SK-N-SH (cell line): ENCODE data around the gene STAC. TPM values are rescaled to one million over a fixed set of nuclear protein-coding genes. Genes with fewer than 3 reads are reported as not detected.

Source experiments
- CTCF ChIA-PET: fragments of 300-600, 350-600 bp; formaldehyde crosslinking; extraction: SDS; loops from one replicate; lab custom pipeline; 2021; lab: Yijun Ruan, JAX
- POLR2A ChIA-PET: fragments of 350-600 bp; sonication (Branson Sonifier 250); formaldehyde crosslinking; extraction: SDS; loops from one replicate; lab custom pipeline; 2020; ENCODE audit warnings: antibody characterized with exemption, inconsistent platforms; lab: Yijun Ruan, JAX
- DNase-seq: peaks from one replicate; pipeline ENCODE4 v3.0.0; 2012
- H2AFZ ChIP-seq: fragments of 200-600 bp; sonication (generic); 2 replicates; pipeline ENCODE4 v1.8.1; 2016; ENCODE audit warnings: antibody characterized with exemption, mild to moderate bottlenecking, low read depth
- H3F3A ChIP-seq: fragments of 200-600 bp; sonication (generic); replicated peaks from 2 replicates; pipeline ENCODE3; 2016; ENCODE audit warnings: antibody characterized with exemption, mild to moderate bottlenecking; ENCODE audit not compliant: insufficient read depth
- H3K27ac ChIP-seq, 2 experiments: fragments of 200-500 bp in 1 of 2; fragments of 200-600 bp in 1 of 2; sonication (Bioruptor generic) in 1 of 2; sonication (generic), shearing (Covaris generic) in 1 of 2; 2 replicates each; pipeline versions ENCODE4 v1.5.1 to v1.6.1; 2014 to 2016; ENCODE audit warnings: low read depth in 2 of 2, inconsistent platforms in 1 of 2, low read length in 1 of 2, mild to moderate bottlenecking in 1 of 2, mixed read lengths in 1 of 2
- H3K27me3 ChIP-seq: fragments of 200-600 bp; sonication (generic), shearing (Covaris generic); 2 replicates; pipeline ENCODE4 v1.6.1; 2016; ENCODE audit warnings: mixed run types; ENCODE audit not compliant: insufficient read depth
- H3K36me3 ChIP-seq, 2 experiments: fragments of 200-500 bp in 1 of 2; fragments of 200-600 bp in 1 of 2; sonication (Bioruptor generic) in 1 of 2; sonication (generic) in 1 of 2; replicated peaks in 1 of 2; 2 replicates each; pipeline versions ENCODE3 to v1.5.1; 2014 to 2016; ENCODE audit warnings: low read length in 1 of 2, mild to moderate bottlenecking in 1 of 2; ENCODE audit not compliant: insufficient read depth in 2 of 2, control insufficient read depth in 1 of 2
- H3K4me1 ChIP-seq, 2 experiments: fragments of 200-500 bp in 1 of 2; fragments of 200-600 bp in 1 of 2; sonication (Bioruptor generic) in 1 of 2; sonication (generic), shearing (Covaris generic) in 1 of 2; 2 replicates each; pipeline versions ENCODE4 v1.5.1 to v1.6.1; 2014 to 2016; ENCODE audit warnings: low read depth in 1 of 2, low read length in 1 of 2, mixed run types in 1 of 2; ENCODE audit not compliant: insufficient read depth in 2 of 2, control insufficient read depth in 1 of 2
- H3K4me2 ChIP-seq: fragments of 200-600 bp; sonication (generic), shearing (Covaris generic); 2 replicates; pipeline ENCODE4 v1.6.1; 2017; ENCODE audit warnings: mixed run types
- H3K4me3 ChIP-seq, 2 experiments: fragments of 200-500 bp in 1 of 2; fragments of 200-600 bp in 1 of 2; sonication (Bioruptor generic) in 1 of 2; sonication (generic), shearing (Covaris generic) in 1 of 2; 2 replicates each; pipeline versions ENCODE4 v1.5.1 to v1.8.1; 2014 to 2016; ENCODE audit warnings: low read depth in 2 of 2, inconsistent platforms in 1 of 2, low read length in 1 of 2, mild to moderate bottlenecking in 1 of 2, mixed read lengths in 1 of 2, moderate library complexity in 1 of 2
- H3K79me2 ChIP-seq: fragments of 200-600 bp; sonication (generic); 2 replicates; pipeline ENCODE4 v1.8.1; 2017; ENCODE audit warnings: mild to moderate bottlenecking; ENCODE audit not compliant: insufficient read depth
- H3K9ac ChIP-seq: fragments of 200-600 bp; sonication (generic); 2 replicates; pipeline ENCODE4 v1.6.1; 2017; ENCODE audit warnings: mixed run types
- H3K9me2 ChIP-seq: fragments of 200-600 bp; sonication (generic); 2 replicates; pipeline ENCODE4 v1.6.1; 2017; ENCODE audit warnings: mixed run types
- H3K9me3 ChIP-seq: fragments of 200-600 bp; sonication (generic); 2 replicates; pipeline ENCODE4 v1.6.1; 2017; ENCODE audit warnings: mixed run types, mild to moderate bottlenecking, moderate library complexity
- H4K20me1 ChIP-seq: fragments of 200-600 bp; sonication (generic); 2 replicates; pipeline ENCODE4 v1.6.1; 2017; ENCODE audit warnings: mild to moderate bottlenecking, mixed run types; ENCODE audit not compliant: insufficient read depth
- ELF1 ChIP-seq: IDR thresholded peaks from 2 replicates; pipeline ENCODE4 v1.4.0; 2012
- EP300 ChIP-seq, 2 experiments: IDR thresholded peaks; 2 replicates each; pipeline versions ENCODE4 v1.4.0 to v1.6.1; 2012; ENCODE audit warnings: borderline replicate concordance in 1 of 2, low read depth in 1 of 2, low read length in 1 of 2
- EZH2phosphoT487 ChIP-seq: fragments of 200-600 bp; sonication (generic); IDR thresholded peaks from 2 replicates; pipeline ENCODE4 v1.6.1; 2017; ENCODE audit warnings: low read depth, mixed run types, mild to moderate bottlenecking, antibody characterized with exemption, moderate library complexity, borderline replicate concordance
- FOSL2 ChIP-seq: IDR thresholded peaks from 2 replicates; pipeline ENCODE4 v1.4.0; 2012; ENCODE audit warnings: low read depth, mild to moderate bottlenecking, moderate library complexity, borderline replicate concordance
- FOXJ3 ChIP-seq: sonication (generic); formaldehyde crosslinking; IDR thresholded peaks from 2 replicates; pipeline ENCODE4 v1.5.1; 2020; ENCODE audit warnings: mild to moderate bottlenecking, missing genetic modification reagents
- GATA2 ChIP-seq: sonication (generic); formaldehyde crosslinking; IDR thresholded peaks from 2 replicates; pipeline ENCODE4 v1.5.0; 2020; ENCODE audit warnings: mild to moderate bottlenecking, missing genetic modification reagents
- JUND ChIP-seq: IDR thresholded peaks from 2 replicates; pipeline ENCODE4 v1.4.0; 2012
- MXI1 ChIP-seq: IDR thresholded peaks from 2 replicates; pipeline ENCODE4 v1.6.1; 2012; ENCODE audit warnings: mild to moderate bottlenecking, low read depth, low read length, improper control_type of control experiment
- NFIC ChIP-seq: IDR thresholded peaks from 2 replicates; pipeline ENCODE4 v1.4.0; 2012; ENCODE audit warnings: borderline replicate concordance
- RCOR1 ChIP-seq: fragments of 150-350 bp; IDR thresholded peaks from 2 replicates; pipeline ENCODE4 v1.6.1; 2017; ENCODE audit warnings: antibody characterized with exemption, low read length
- RXRA ChIP-seq: IDR thresholded peaks from 2 replicates; pipeline ENCODE4 v1.4.0; 2012; ENCODE audit warnings: low read depth, mild to moderate bottlenecking, borderline replicate concordance
- SIN3A ChIP-seq: IDR thresholded peaks from 2 replicates; pipeline ENCODE4 v1.6.1; 2012; ENCODE audit warnings: low read depth, mild to moderate bottlenecking, low read length, moderate library complexity, borderline replicate concordance
- SMC3 ChIP-seq: IDR thresholded peaks from 2 replicates; pipeline ENCODE4 v1.6.1; 2012; ENCODE audit warnings: low read depth, low read length, improper control_type of control experiment
- TAF1 ChIP-seq: IDR thresholded peaks from 2 replicates; pipeline ENCODE4 v1.6.1; 2012; ENCODE audit warnings: low read depth, mild to moderate bottlenecking, low read length, moderate library complexity, borderline replicate concordance
- TCF12 ChIP-seq: IDR thresholded peaks from 2 replicates; pipeline ENCODE4 v1.4.0; 2012
- WGBS: methylation state at CpG from one replicate; pipeline ENCODE4 v1.1.6; 2017; ENCODE audit warnings: low lambda C conversion rate; 5-methylcytosine and 5-hydroxymethylcytosine counted together
- polyA plus RNA-seq, 3 experiments: library from polyadenylated mRNA; depleted of rRNA; stranded (reverse); fragments of >200 nt; gene quantifications; 2 replicates each; pipeline ENCODE4 v1.2.3, GENCODE V29; 2012
- TF ChIP-seq, protein P1 (sequence below): fragments of 200-600 bp; sonication (generic); IDR thresholded peaks from 2 replicates; pipeline ENCODE4 v1.6.1; 2017; ENCODE audit warnings: antibody characterized with exemption, mild to moderate bottlenecking, moderate library complexity
- TF ChIP-seq, protein P2 (sequence below): fragments of 150-350 bp; IDR thresholded peaks from 2 replicates; pipeline ENCODE4 v1.6.1; 2017; ENCODE audit warnings: antibody characterized with exemption, low read length, low read depth, borderline replicate concordance
- TF ChIP-seq, protein P3 (sequence below): IDR thresholded peaks from 2 replicates; pipeline ENCODE4; 2012
- TF ChIP-seq, protein P4 (sequence below): fragments of 150-350 bp; IDR thresholded peaks from 2 replicates; pipeline ENCODE4 v1.6.1; 2016; ENCODE audit warnings: mild to moderate bottlenecking, low read depth, low read length
- TF ChIP-seq, protein P5 (sequence below): IDR thresholded peaks from 2 replicates; pipeline ENCODE4 v1.4.0; 2012; ENCODE audit warnings: low read depth, borderline replicate concordance

The STAC gene
- polyA plus RNA-seq, 1 of the 3 experiments (the other 2 are of a cell fraction), result 25.0 TPM

DNA sequence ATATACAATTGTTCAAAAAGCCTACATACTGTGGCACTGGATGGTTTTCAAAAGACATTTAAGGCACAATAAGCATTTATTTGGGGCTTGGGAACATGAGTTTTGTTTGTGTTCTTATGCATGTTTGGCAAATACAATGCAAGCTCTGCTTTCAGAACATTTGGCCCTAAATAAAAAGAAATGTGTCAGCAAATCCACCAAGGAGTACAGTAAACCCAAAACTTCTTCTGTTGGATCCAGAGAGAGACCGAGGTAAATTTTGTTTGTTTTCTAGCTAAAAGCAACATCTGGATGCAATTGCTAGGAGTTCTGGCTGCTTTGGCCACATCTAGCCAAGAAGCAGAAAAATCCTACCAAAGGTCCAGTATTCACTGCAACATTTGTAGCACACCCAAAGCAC is 215.2 kb downstream of the STAC start:
- Histone ChIP-seq H3K4me1 (no peaks in the 10 kb centered on the region), H3K4me3 (no peak overlapping the region), H3K9ac (no peak overlapping the region), H3K27ac (no peak overlapping the region), H3K9me2 (no peaks in the 10 kb centered on the region), H3K9me3 (no peaks in the 10 kb centered on the region), H4K20me1 (no peaks in the 10 kb centered on the region), H3K79me2 (no peaks in the 10 kb centered on the region), H3F3A (no peaks in the 10 kb centered on the region), H3K4me2 (no peak overlapping the region), H2AFZ (no peak overlapping the region), H3K27me3 (no peaks in the 10 kb centered on the region), H3K36me3 (no peaks in the 10 kb centered on the region)
- WGBS, result 46% methylated on average over 1 of the region's 1 CpG
- DNase-seq, result no peak
- CTCF ChIA-PET, result interaction anchor here (1.0 kb wide), 1 partner anchor 18 kb away, joined by 3 read pairs; no protein-coding TSS in a partner anchor
- POLR2A ChIA-PET, result no interaction called here
- TF ChIP-seq FOSL2, result no peak
- TF ChIP-seq JUND, result no peak
- TF ChIP-seq EZH2phosphoT487, result no peak
- TF ChIP-seq NFIC, result no peak
- TF ChIP-seq, protein P1, sequence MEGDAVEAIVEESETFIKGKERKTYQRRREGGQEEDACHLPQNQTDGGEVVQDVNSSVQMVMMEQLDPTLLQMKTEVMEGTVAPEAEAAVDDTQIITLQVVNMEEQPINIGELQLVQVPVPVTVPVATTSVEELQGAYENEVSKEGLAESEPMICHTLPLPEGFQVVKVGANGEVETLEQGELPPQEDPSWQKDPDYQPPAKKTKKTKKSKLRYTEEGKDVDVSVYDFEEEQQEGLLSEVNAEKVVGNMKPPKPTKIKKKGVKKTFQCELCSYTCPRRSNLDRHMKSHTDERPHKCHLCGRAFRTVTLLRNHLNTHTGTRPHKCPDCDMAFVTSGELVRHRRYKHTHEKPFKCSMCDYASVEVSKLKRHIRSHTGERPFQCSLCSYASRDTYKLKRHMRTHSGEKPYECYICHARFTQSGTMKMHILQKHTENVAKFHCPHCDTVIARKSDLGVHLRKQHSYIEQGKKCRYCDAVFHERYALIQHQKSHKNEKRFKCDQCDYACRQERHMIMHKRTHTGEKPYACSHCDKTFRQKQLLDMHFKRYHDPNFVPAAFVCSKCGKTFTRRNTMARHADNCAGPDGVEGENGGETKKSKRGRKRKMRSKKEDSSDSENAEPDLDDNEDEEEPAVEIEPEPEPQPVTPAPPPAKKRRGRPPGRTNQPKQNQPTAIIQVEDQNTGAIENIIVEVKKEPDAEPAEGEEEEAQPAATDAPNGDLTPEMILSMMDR, result no peak
- no peak for TF ChIP-seq TAF1
- TF ChIP-seq EP300 (IDR thresholded peaks at IDR 0.05; ENCODE audit: borderline replicate concordance in 1 of 2, low read depth in 1 of 2, low read length in 1 of 2), result no peak
- no peak for TF ChIP-seq FOXJ3 (CRISPR knock-in tag)
- TF ChIP-seq TCF12, result no peak

DNA sequence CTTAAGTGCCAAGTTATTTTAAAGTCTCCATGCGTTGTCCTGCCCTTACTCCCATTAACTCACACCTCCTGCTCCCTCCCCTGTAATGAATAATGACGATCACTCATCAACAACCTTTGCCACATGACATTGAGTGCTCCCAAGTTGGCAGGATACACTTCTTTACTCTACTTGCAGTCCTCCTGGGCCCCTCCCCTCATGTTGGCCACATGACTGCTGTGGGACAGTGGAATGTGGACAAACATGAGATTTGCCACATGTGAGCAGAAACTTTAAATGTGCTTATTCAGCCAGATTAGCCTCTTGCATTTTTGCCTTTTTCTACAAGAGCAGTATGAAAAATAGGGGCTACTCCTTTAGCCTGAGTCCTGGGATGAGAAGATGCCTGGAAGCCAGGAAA is 216.1 kb downstream of the STAC start:
- Histone ChIP-seq H3K4me3 (no peak overlapping the region), H3K27me3 (no peaks in the 10 kb centered on the region), H4K20me1 (no peaks in the 10 kb centered on the region), H3K4me2 (no peak overlapping the region), H3K9me2 (no peaks in the 10 kb centered on the region), H3K36me3 (no peaks in the 10 kb centered on the region), H3K9ac (no peak overlapping the region), H3F3A (no peaks in the 10 kb centered on the region), H3K27ac (no peak overlapping the region), H3K4me1 (no peaks in the 10 kb centered on the region), H2AFZ (no peak overlapping the region), H3K79me2 (no peaks in the 10 kb centered on the region), H3K9me3 (no peaks in the 10 kb centered on the region)
- ChIA-PET POLR2A (no interaction called here), CTCF (no interaction called here)
- WGBS, result 58% methylated on average over 2 of the region's 2 CpGs
- DNase-seq, result no peak
- no peak for TF ChIP-seq ELF1
- TF ChIP-seq, protein P2, sequence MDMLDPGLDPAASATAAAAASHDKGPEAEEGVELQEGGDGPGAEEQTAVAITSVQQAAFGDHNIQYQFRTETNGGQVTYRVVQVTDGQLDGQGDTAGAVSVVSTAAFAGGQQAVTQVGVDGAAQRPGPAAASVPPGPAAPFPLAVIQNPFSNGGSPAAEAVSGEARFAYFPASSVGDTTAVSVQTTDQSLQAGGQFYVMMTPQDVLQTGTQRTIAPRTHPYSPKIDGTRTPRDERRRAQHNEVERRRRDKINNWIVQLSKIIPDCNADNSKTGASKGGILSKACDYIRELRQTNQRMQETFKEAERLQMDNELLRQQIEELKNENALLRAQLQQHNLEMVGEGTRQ, result no peak
- TF ChIP-seq TAF1, result no peak
- no peak for TF ChIP-seq GATA2 (CRISPR knock-in tag)
- no peak for TF ChIP-seq MXI1
- no peak for TF ChIP-seq EP300 (IDR thresholded peaks at IDR 0.05; ENCODE audit: borderline replicate concordance in 1 of 2, low read depth in 1 of 2, low read length in 1 of 2)
- TF ChIP-seq, protein P3, sequence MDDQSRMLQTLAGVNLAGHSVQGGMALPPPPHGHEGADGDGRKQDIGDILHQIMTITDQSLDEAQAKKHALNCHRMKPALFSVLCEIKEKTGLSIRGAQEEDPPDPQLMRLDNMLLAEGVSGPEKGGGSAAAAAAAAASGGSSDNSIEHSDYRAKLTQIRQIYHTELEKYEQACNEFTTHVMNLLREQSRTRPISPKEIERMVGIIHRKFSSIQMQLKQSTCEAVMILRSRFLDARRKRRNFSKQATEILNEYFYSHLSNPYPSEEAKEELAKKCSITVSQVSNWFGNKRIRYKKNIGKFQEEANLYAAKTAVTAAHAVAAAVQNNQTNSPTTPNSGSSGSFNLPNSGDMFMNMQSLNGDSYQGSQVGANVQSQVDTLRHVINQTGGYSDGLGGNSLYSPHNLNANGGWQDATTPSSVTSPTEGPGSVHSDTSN, result no peak
- TF ChIP-seq, protein P4, sequence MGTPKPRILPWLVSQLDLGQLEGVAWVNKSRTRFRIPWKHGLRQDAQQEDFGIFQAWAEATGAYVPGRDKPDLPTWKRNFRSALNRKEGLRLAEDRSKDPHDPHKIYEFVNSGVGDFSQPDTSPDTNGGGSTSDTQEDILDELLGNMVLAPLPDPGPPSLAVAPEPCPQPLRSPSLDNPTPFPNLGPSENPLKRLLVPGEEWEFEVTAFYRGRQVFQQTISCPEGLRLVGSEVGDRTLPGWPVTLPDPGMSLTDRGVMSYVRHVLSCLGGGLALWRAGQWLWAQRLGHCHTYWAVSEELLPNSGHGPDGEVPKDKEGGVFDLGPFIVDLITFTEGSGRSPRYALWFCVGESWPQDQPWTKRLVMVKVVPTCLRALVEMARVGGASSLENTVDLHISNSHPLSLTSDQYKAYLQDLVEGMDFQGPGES, result no peak
- TF ChIP-seq, protein P1, result no peak
- TF ChIP-seq, protein P5, sequence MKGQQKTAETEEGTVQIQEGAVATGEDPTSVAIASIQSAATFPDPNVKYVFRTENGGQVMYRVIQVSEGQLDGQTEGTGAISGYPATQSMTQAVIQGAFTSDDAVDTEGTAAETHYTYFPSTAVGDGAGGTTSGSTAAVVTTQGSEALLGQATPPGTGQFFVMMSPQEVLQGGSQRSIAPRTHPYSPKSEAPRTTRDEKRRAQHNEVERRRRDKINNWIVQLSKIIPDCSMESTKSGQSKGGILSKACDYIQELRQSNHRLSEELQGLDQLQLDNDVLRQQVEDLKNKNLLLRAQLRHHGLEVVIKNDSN, result no peak
- TF ChIP-seq EZH2phosphoT487, result no peak
- TF ChIP-seq RXRA, result no peak
- no peak for TF ChIP-seq FOXJ3 (CRISPR knock-in tag)
- TF ChIP-seq SMC3, result no peak
- TF ChIP-seq SIN3A, result no peak
- no peak for TF ChIP-seq RCOR1
